Anterior cingulate cortex (tissue), 58 donors: Measurements from ENCODE around the gene C7orf57.

Source experiments
- DNase-seq, 58 donors: peaks; one replicate each; lab custom pipeline; 2025; lab: John Stamatoyannopoulos, UW

Gene C7orf57

GRCh38 chr7:48106906-48107659 lies 71.7 kb downstream of the C7orf57 start:
- DNase-seq, result peak in 1 of 58 donors; percentile 18

- no peak for DNase-seq
Observed at GRCh38 chr7:48107926-48108472, 72.7 kb downstream of the C7orf57 start.

GRCh38 chr7:48108959-48109847 lies 73.9 kb downstream of the C7orf57 start:
- DNase-seq, result no peak

GRCh38 chr7:48109848-48110663 lies 74.7 kb downstream of the C7orf57 start:
- peak in 52 of 58 donors; percentile 15 to 82 (median 38) for DNase-seq

- no peak for DNase-seq
Observed at GRCh38 chr7:48110868-48111267, 75.5 kb downstream of the C7orf57 start.
